ENCODE data around the gene USP34. TPM values are rescaled to one million over a fixed set of nuclear protein-coding genes. Genes with fewer than 3 reads are reported as not detected.

Gene USP34
- total RNA-seq, 1 experiment from 2014 or later: 76.3 TPM

DNA sequence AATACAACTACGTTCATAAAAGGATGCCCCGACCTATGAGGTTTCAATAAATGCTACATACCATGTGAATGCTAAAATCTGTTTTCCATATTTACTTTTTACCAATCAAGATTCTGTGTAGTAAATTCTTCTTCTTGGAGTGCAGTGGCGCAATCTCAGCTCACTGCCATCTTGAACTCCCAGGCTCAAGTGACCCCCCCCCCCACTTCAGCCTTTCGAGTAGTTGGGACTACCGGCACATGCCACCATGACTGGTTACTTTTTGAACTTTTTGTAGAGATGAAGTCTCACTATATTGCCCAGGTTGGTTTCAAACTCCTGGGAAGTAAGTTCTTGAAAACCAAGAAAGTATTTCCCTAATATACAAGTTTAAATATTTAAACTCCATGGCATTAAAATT is 14.4 kb upstream of the USP34 start (continued):
- no peak for TF ChIP-seq CTCF (IDR thresholded peaks at IDR 0.05 in 2 of 3, conservative IDR thresholded peaks at IDR 0.05 in 1 of 3; ENCODE audit: borderline replicate concordance in 1 of 3, insufficient read depth in 1 of 3, low read depth in 2 of 3, low read length in 2 of 3)

- Histone ChIP-seq H4K20me1 (ENCODE audit: insufficient read depth) (0 out of 2 replicates have a peak, but pooled peaks cover 6% of the 10 kb centered on the region), H3K36me3 (ENCODE audit: control insufficient read depth in 1 of 2, insufficient read depth in 2 of 2, low read length in 2 of 2) (peaks cover 32 to 48% of the 10 kb centered on the region in 2 experiments), H3K9me2 (ENCODE audit: insufficient read depth) (no peaks in the 10 kb centered on the region), H3K27ac (ENCODE audit: low read depth, low read length) (no peak overlapping the region), H3K9ac (ENCODE audit: low read length) (no peak overlapping the region), H2AFZ (ENCODE audit: low read depth, low read length, poor library complexity, severe bottlenecking) (no peak overlapping the region), H3K27me3 (ENCODE audit: insufficient read depth, low read length) (no peaks in the 10 kb centered on the region), H3K4me1 (ENCODE audit: control insufficient read depth in 1 of 2, insufficient read depth in 2 of 2, low read length in 2 of 2) (no peaks in the 10 kb centered on the region), H3K4me3 (replicated peaks in 1 of 2; ENCODE audit: low read depth in 1 of 2, low read length in 2 of 2) (no peak overlapping the region), H3K9me3 (ENCODE audit: control insufficient read depth in 1 of 2, insufficient read depth in 1 of 2, low read depth in 1 of 2, low read length in 2 of 2) (no peaks in the 10 kb centered on the region), H3K4me2 (ENCODE audit: low read length) (no peak overlapping the region), H3K79me2 (ENCODE audit: insufficient read depth, low read length) (peaks cover 25% of the 10 kb centered on the region)
- no peak for TF ChIP-seq SIN3A (IDR thresholded peaks at IDR 0.05; ENCODE audit: low read depth)
- TF ChIP-seq, protein P1, sequence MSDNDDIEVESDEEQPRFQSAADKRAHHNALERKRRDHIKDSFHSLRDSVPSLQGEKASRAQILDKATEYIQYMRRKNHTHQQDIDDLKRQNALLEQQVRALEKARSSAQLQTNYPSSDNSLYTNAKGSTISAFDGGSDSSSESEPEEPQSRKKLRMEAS (IDR thresholded peaks at IDR 0.05): no peak
- TF ChIP-seq CTCF (IDR thresholded peaks at IDR 0.05 in 2 of 3, conservative IDR thresholded peaks at IDR 0.05 in 1 of 3; ENCODE audit: borderline replicate concordance in 1 of 3, insufficient read depth in 1 of 3, low read depth in 2 of 3, low read length in 2 of 3): no peak
- no peak for TF ChIP-seq EGR1 (IDR thresholded peaks at IDR 0.05; ENCODE audit: low read depth)
- TF ChIP-seq POLR2A (IDR thresholded peaks at IDR 0.05; ENCODE audit: borderline replicate concordance, extremely low read depth, insufficient read depth, insufficient read length): no peak
- no peak for TF ChIP-seq POLR2AphosphoS5 (IDR thresholded peaks at IDR 0.05; ENCODE audit: low read depth, low read length)
- no peak for TF ChIP-seq CBX3 (IDR thresholded peaks at IDR 0.05; ENCODE audit: low read depth)
- TF ChIP-seq ZFX (IDR thresholded peaks at IDR 0.05): no peak
- no peak for TF ChIP-seq TCF7L2 (IDR thresholded peaks at IDR 0.05; ENCODE audit: borderline replicate concordance, extremely low read depth, insufficient read depth, insufficient read length)
- TF ChIP-seq, protein P2, sequence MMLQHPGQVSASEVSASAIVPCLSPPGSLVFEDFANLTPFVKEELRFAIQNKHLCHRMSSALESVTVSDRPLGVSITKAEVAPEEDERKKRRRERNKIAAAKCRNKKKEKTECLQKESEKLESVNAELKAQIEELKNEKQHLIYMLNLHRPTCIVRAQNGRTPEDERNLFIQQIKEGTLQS (IDR thresholded peaks at IDR 0.05): no peak
- TF ChIP-seq ZNF274 (IDR thresholded peaks at IDR 0.05; ENCODE audit: low read depth, low read length): no peak
- no peak for TF ChIP-seq ZBTB33 (IDR thresholded peaks at IDR 0.05; ENCODE audit: extremely low read depth, insufficient replicate concordance, low read length)
- TF ChIP-seq EZH2 (IDR thresholded peaks at IDR 0.05): no peak
- TF ChIP-seq SRF (IDR thresholded peaks at IDR 0.05; ENCODE audit: low read depth): no peak
- TF ChIP-seq JUND (IDR thresholded peaks at IDR 0.05): no peak
- no peak for TF ChIP-seq RAD21 (IDR thresholded peaks at IDR 0.05; ENCODE audit: low read depth)
- no peak for TF ChIP-seq ELF1 (IDR thresholded peaks at IDR 0.05; ENCODE audit: borderline replicate concordance, low read depth)
- TF ChIP-seq FOSL1 (IDR thresholded peaks at IDR 0.05; ENCODE audit: low read depth): no peak
- ChIA-PET POLR2A (no interaction called here), RAD21 (ENCODE audit: low non-redundant PET in 1 of 2, low total read pairs in 2 of 2, uncharacterized antibody in 2 of 2, unreplicated experiment in 2 of 2) (no interaction called here), CTCF (no interaction called here)
- no peak for ATAC-seq
- no peak for DNase-seq (ENCODE audit: low read depth, low spot score)
- TSS peak; percentile 70 for BruUV-seq (replicated peaks)
- intact Hi-C loops (cut with micrococcal nuclease): no loop called here
Measured at GRCh38 chr2:61478086-61478485, 7.2 kb upstream of the USP34 start.

All from HCT116 (cell line).